Endothelial cell of umbilical vein (primary cell): Measurements from ENCODE around the gene HMX2. TPM values are rescaled to one million over a fixed set of nuclear protein-coding genes. Genes with fewer than 3 reads are reported as not detected.

Source experiments
- BruUV-seq: library from RNA; stranded (reverse); fragments of 400-500 nt; replicated peaks from 2 replicates; lab custom pipeline; 2021; lab: Mats Ljungman, UMichigan
- CTCF ChIA-PET: fragments of 300-600, 350-600 bp; sonication (Branson Sonifier 250); formaldehyde crosslinking; loops from one replicate; lab custom pipeline; 2021; ENCODE audit warnings: antibody characterized with exemption, inconsistent platforms; lab: Charles Lee
- POLR2A ChIA-PET: fragments of 300-600, 350-600 bp; sonication (Branson Sonifier 250); formaldehyde crosslinking; loops from one replicate; lab custom pipeline; 2021; ENCODE audit warnings: antibody characterized with exemption, inconsistent platforms; lab: Charles Lee
- DNase-seq: peaks from one replicate; pipeline ENCODE4 v3.0.0-alpha.2; 2011; ENCODE audit warnings: low read depth, low spot score
- FAIRE-seq: peaks from 2 replicates; lab custom pipeline; 2011; peaks lifted over from hg19 to GRCh38; lab: Jason Lieb, UNC
- H2AFZ ChIP-seq: 2 replicates; pipeline ENCODE4 v1.6.0; 2012; ENCODE audit warnings: low read depth, low read length, control low read depth, inconsistent platforms
- H3K27ac ChIP-seq: 2 replicates; pipeline ENCODE4 v1.5.1; 2011; ENCODE audit warnings: low read depth, mild to moderate bottlenecking, control low read depth, low read length, moderate library complexity; ENCODE audit not compliant: insufficient read depth
- H3K27me3 ChIP-seq, 2 experiments: 2 replicates each; pipeline versions ENCODE4 v1.6.0 to v1.6.1; 2011; ENCODE audit warnings: low read length in 2 of 2, mixed read lengths in 1 of 2; ENCODE audit not compliant: control insufficient read depth in 2 of 2, insufficient read depth in 2 of 2
- H3K36me3 ChIP-seq, 2 experiments: 2 replicates in 1 of 2; 3 replicates in 1 of 2; pipeline ENCODE4 v1.5.1; 2011; ENCODE audit warnings: low read length in 2 of 2, mild to moderate bottlenecking in 1 of 2, moderate library complexity in 1 of 2; ENCODE audit not compliant: control insufficient read depth in 2 of 2, insufficient read depth in 2 of 2; ENCODE audit errors: extremely low read depth in 1 of 2
- H3K4me1 ChIP-seq: 3 replicates; pipeline ENCODE4 v1.5.1; 2011; ENCODE audit warnings: mild to moderate bottlenecking, low read length; ENCODE audit not compliant: control insufficient read depth, insufficient read depth; ENCODE audit errors: extremely low read depth
- H3K4me2 ChIP-seq: 2 replicates; pipeline ENCODE4 v1.6.1; 2011; ENCODE audit warnings: low read length, control low read depth, mixed read lengths; ENCODE audit not compliant: insufficient read depth
- H3K4me3 ChIP-seq, 3 experiments: fragments of 200-600 bp in 1 of 3; sonication (generic), shearing (Covaris generic) in 1 of 3; replicated peaks in 1 of 3; 2 replicates each; pipeline ENCODE4 v1.5.1; 2011 to 2016; ENCODE audit warnings: control low read depth in 3 of 3, low read length in 3 of 3, mild to moderate bottlenecking in 2 of 3, inconsistent platforms in 1 of 3, low read depth in 1 of 3, moderate library complexity in 1 of 3; ENCODE audit not compliant: insufficient read depth in 1 of 3
- H3K79me2 ChIP-seq: 2 replicates; pipeline ENCODE4 v1.6.0; 2012; ENCODE audit warnings: low read length, inconsistent platforms; ENCODE audit not compliant: control insufficient read depth, insufficient read depth
- H3K9ac ChIP-seq: replicated peaks from 2 replicates; pipeline ENCODE3; 2011; ENCODE audit warnings: low read length, control low read depth; ENCODE audit not compliant: insufficient read depth; ENCODE audit errors: extremely low read depth
- H3K9me1 ChIP-seq: replicated peaks from 3 replicates; pipeline ENCODE4 v1.6.0; 2011; ENCODE audit warnings: mild to moderate bottlenecking, low read length; ENCODE audit not compliant: control insufficient read depth, insufficient read depth; ENCODE audit errors: extremely low read depth
- H3K9me3 ChIP-seq: replicated peaks from 2 replicates; pipeline ENCODE4 v1.5.1; 2012; ENCODE audit warnings: low read length, inconsistent platforms; ENCODE audit not compliant: control insufficient read depth, insufficient read depth
- H4K20me1 ChIP-seq: replicated peaks from 2 replicates; pipeline ENCODE3; 2011; ENCODE audit warnings: mild to moderate bottlenecking, low read length; ENCODE audit not compliant: control insufficient read depth, insufficient read depth; ENCODE audit errors: extremely low read depth
- CTCF ChIP-seq, 2 donors: IDR thresholded peaks; 1 replicate in 1 of 2; 2 replicates in 1 of 2; pipeline ENCODE4 v1.5.1; 2011; ENCODE audit warnings: low read length in 2 of 2, mild to moderate bottlenecking in 2 of 2, moderate library complexity in 2 of 2, control low read depth in 1 of 2, inconsistent platforms in 1 of 2, low read depth in 1 of 2; ENCODE audit not compliant: insufficient read depth in 1 of 2; ENCODE audit errors: extremely low read depth in 1 of 2
- EZH2 ChIP-seq: IDR thresholded peaks from 2 replicates; pipeline ENCODE4 v1.6.1; 2012; ENCODE audit warnings: borderline replicate concordance, low read depth, mild to moderate bottlenecking, moderate library complexity, low read length, inconsistent platforms; ENCODE audit not compliant: severe bottlenecking
- FOS ChIP-seq: IDR thresholded peaks from 2 replicates; pipeline ENCODE4 v1.6.1; 2011; ENCODE audit warnings: mild to moderate bottlenecking, low read length, moderate library complexity, borderline replicate concordance; ENCODE audit not compliant: insufficient read depth
- GATA2 ChIP-seq: IDR thresholded peaks from 2 replicates; pipeline ENCODE4 v1.7.0; 2011; ENCODE audit warnings: low read depth, mild to moderate bottlenecking, moderate library complexity, mixed read lengths, low read length; ENCODE audit not compliant: insufficient read length, insufficient read depth
- JUN ChIP-seq: IDR thresholded peaks from 2 replicates; pipeline ENCODE4 v1.6.1; 2011; ENCODE audit warnings: borderline replicate concordance, low read depth; ENCODE audit not compliant: insufficient read length, insufficient read depth
- MAX ChIP-seq: IDR thresholded peaks from 2 replicates; pipeline ENCODE4 v1.6.1; 2011; ENCODE audit not compliant: insufficient read depth, insufficient read length
- MYC ChIP-seq: IDR thresholded peaks from one replicate; pipeline ENCODE4 v1.6.1; 2011; ENCODE audit warnings: mild to moderate bottlenecking, low read depth, low read length
- POLR2A ChIP-seq: IDR thresholded peaks from 2 replicates; pipeline ENCODE4 v1.6.1; 2012; ENCODE audit warnings: low read depth, mild to moderate bottlenecking, control low read depth, low read length
- POLR2AphosphoS5 ChIP-seq: IDR thresholded peaks from 2 replicates; pipeline ENCODE4 v1.6.1; 2012; ENCODE audit warnings: low read depth, mild to moderate bottlenecking, control low read depth, low read length, moderate library complexity; ENCODE audit not compliant: insufficient read depth
- dilution Hi-C: fragments of 300-500 bp; cut with MboI; formaldehyde crosslinking; loops from one replicate; pipeline ENCODE4 v1.15.0; 2019; ENCODE audit warnings: low sequenced_read_pairs; ENCODE audit not compliant: extremely low pct_ligation_motif_present
- intact Hi-C: fragments of 100-400 bp; cut with micrococcal nuclease; formaldehyde crosslinking; loops from one replicate; pipeline ENCODE4 v1.10.0; 2022
- polyA plus RNA-seq, 4 experiments: library from polyadenylated mRNA; depleted of rRNA in 3 of 4; stranded (reverse) in 3 of 4; unstranded in 1 of 4; fragments of >200 nt; gene quantifications; 2 replicates each; pipeline versions ENCODE4 v1.2.1 to v1.2.3, GENCODE V29; 2011 to 2012; ENCODE audit warnings: missing spikeins in 1 of 4
- total RNA-seq: library from RNA; stranded (reverse); gene quantifications from 2 replicates; pipeline ENCODE4 v1.2.3, GENCODE V29; 2021

Gene HMX2
- total and polyA plus RNA-seq, 2 donors (not counting 3 experiments of a cell fraction or from before 2014, with no cell fraction given): not detected

- BruUV-seq: no TSS peak
- DNase-seq (no peak), FAIRE-seq (no peak)
- H3K9me3 ChIP-seq: no peaks in the 10 kb centered on the region
- H3K27ac ChIP-seq: no peak overlapping the region
- no peaks in the 10 kb centered on the region for H3K36me3 ChIP-seq
- H3K4me3 ChIP-seq: no peak overlapping the region
- peaks cover 10% of the 10 kb centered on the region for H3K4me1 ChIP-seq
- CTCF ChIA-PET: interaction anchor here (0.7 to 2.9 kb wide), 20 partner anchors 9 to 1255 kb away, joined by 3 to 20 read pairs (median 4); partner anchors contain the start of gene BUB3
- no peak overlapping the region for H3K4me2 ChIP-seq
- dilution Hi-C loops (no loop called here), intact Hi-C loops (loop anchor here (1.0 to 5.0 kb wide), 8 partner anchors 21 to 834 kb away; partner anchors contain the start of gene BUB3)
- no peaks in the 10 kb centered on the region for H3K79me2 ChIP-seq
- H2AFZ ChIP-seq: no peak overlapping the region
- H3K27me3 ChIP-seq: peaks cover 78 to 79% of the 10 kb centered on the region in 2 experiments
- no peak overlapping the region for H3K9ac ChIP-seq
- POLR2A ChIA-PET: no interaction called here
- no peaks in the 10 kb centered on the region for H4K20me1 ChIP-seq
- no peak for TF ChIP-seq POLR2A
- TF ChIP-seq MAX: no peak
- TF ChIP-seq MYC: no peak
- TF ChIP-seq POLR2AphosphoS5: no peak
- TF ChIP-seq EZH2: no peak
- no peak for TF ChIP-seq GATA2
- no peak for TF ChIP-seq JUN
- TF ChIP-seq FOS: no peak
- TF ChIP-seq CTCF (IDR thresholded peaks at IDR 0.05; ENCODE audit: extremely low read depth in 1 of 2, insufficient read depth in 1 of 2, low read depth in 1 of 2, low read length in 2 of 2): no peak
- H3K9me1 ChIP-seq: no peaks in the 10 kb centered on the region
These were observed 14.2 kb upstream of the HMX2 start for GRCh38 chr10:123133541-123134342.
